ENCODE measurements around the gene LRRC4C. TPM values are rescaled to one million over a fixed set of nuclear protein-coding genes. Genes with fewer than 3 reads are reported as not detected.

Gene LRRC4C
- total RNA-seq, 3 donors from 2014 or later (not counting 1 experiment from before 2014, with no cell fraction given): not detected

DNA sequence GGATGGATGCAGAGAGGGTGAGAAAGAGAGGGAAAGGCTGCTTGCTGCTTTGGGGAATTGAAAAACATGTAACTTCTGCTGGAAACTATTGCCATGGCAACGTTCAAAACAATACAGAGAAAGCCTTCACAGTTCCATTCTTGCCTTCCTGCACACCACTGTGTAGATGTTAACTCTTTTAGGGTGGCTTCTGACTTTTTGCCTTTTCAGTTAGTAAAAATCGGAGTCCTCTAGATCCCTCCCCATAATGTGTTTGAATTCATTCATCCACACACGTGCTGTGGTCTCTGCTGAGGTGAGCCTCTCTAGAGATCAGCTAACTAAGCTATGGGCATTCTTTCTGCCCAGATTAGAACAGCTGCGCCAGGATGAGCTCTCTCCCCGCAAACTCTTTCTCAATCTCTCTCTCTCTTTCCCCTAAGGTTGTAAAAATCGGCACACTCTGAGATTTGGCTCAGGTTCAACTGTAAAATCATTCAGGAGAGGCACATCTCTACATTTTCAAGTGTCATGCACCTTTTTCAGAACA lies 1178.3 kb downstream of the LRRC4C start:
- Histone ChIP-seq H3K27ac (ENCODE audit: low read length) (no peak overlapping the region), H3K9me3 (ENCODE audit: control insufficient read depth, insufficient read depth, low read length) (no peaks in the 10 kb centered on the region), H3K27me3 (ENCODE audit: control insufficient read depth, insufficient read depth, low read length) (no peaks in the 10 kb centered on the region), H3K4me1 (ENCODE audit: control insufficient read depth, insufficient read depth, low read length) (no peaks in the 10 kb centered on the region), H3K36me3 (ENCODE audit: control insufficient read depth, insufficient read depth, low read length) (no peaks in the 10 kb centered on the region), H3K4me3 (ENCODE audit: low read length) (no peak overlapping the region)
- Mint-ChIP-seq H3K4me3 (no peak overlapping the region), H3K27me3 (ENCODE audit: low read depth in 2 of 2) (no peaks in the 10 kb centered on the region), H3K9me3 (peaks cover 9 to 19% of the 10 kb centered on the region in 2 donors), H3K4me1 (no peaks in the 10 kb centered on the region), H3K27ac (no peak overlapping the region), H3K36me3 (no peaks in the 10 kb centered on the region)
- intact Hi-C loops (cut with micrococcal nuclease): no loop called here
- no peak for DNase-seq
- no peak for ATAC-seq
- 52% methylated on average over 5 of the region's 6 CpGs for WGBS (ENCODE audit: insufficient coverage)
- TF ChIP-seq, protein P1, sequence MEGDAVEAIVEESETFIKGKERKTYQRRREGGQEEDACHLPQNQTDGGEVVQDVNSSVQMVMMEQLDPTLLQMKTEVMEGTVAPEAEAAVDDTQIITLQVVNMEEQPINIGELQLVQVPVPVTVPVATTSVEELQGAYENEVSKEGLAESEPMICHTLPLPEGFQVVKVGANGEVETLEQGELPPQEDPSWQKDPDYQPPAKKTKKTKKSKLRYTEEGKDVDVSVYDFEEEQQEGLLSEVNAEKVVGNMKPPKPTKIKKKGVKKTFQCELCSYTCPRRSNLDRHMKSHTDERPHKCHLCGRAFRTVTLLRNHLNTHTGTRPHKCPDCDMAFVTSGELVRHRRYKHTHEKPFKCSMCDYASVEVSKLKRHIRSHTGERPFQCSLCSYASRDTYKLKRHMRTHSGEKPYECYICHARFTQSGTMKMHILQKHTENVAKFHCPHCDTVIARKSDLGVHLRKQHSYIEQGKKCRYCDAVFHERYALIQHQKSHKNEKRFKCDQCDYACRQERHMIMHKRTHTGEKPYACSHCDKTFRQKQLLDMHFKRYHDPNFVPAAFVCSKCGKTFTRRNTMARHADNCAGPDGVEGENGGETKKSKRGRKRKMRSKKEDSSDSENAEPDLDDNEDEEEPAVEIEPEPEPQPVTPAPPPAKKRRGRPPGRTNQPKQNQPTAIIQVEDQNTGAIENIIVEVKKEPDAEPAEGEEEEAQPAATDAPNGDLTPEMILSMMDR (IDR thresholded peaks at IDR 0.05): no peak

DNA sequence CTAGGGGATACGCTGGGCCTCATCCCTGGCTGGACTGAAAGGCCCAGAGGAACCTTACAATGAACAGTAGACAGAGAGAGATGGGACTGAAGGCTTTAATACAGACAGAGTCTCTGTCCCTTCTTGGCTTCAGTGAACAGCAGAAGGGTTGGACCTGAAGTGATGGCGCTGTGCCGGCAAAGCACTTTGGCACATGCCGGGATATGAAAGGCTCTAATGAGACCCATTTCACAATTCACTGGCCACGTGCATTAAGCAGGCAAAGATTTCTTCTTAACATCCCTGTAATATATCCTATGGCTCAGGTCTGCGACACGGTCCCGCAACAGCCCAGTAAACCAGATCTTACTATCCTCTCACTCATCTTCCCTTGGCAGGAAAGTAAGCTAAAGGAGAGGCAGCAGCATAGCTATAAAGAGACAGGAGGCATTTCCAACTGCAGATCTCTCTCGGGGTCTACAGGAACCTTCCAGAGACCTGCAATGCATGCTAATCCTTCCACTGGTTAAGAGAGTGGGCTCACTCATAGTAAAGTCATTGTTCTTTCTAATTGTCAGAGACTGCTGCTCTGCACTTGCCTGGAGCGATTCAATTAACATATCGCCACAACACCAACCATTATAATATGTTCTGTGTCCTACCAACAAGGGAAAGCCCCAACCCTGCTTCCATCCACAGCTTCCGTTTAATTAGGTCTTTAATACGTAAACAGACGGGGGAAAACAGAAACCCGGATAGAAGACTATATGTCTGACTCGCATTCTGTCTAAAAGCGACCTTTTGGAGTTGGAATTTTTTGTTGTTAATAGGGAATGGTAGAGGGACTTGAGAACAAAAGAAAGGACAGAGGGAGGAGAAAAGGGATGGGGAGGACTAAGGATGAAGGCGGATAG lies 1179.0 kb downstream of the LRRC4C start:
- H3K9me3 Mint-ChIP-seq: peaks cover 13 to 23% of the 10 kb centered on the region in 2 donors
- WGBS (ENCODE audit: insufficient coverage): 78% methylated on average over 18 of the region's 18 CpGs
- Histone ChIP-seq H3K36me3 (ENCODE audit: control insufficient read depth, insufficient read depth, low read length) (no peaks in the 10 kb centered on the region), H3K4me1 (ENCODE audit: control insufficient read depth, insufficient read depth, low read length) (no peaks in the 10 kb centered on the region), H3K4me3 (ENCODE audit: low read length) (no peak overlapping the region), H3K9me3 (ENCODE audit: control insufficient read depth, insufficient read depth, low read length) (no peaks in the 10 kb centered on the region), H3K27me3 (ENCODE audit: control insufficient read depth, insufficient read depth, low read length) (no peaks in the 10 kb centered on the region), H3K27ac (ENCODE audit: low read length) (no peak overlapping the region)
- no peak for ATAC-seq
- H3K27ac Mint-ChIP-seq: no peak overlapping the region
- no peaks in the 10 kb centered on the region for H3K4me1 Mint-ChIP-seq
- no peak overlapping the region for H3K4me3 Mint-ChIP-seq
- DNase-seq: no peak
- intact Hi-C loops (cut with micrococcal nuclease): no loop called here
- TF ChIP-seq, protein P1 (IDR thresholded peaks at IDR 0.05): no peak
- H3K36me3 Mint-ChIP-seq: no peaks in the 10 kb centered on the region
- H3K27me3 Mint-ChIP-seq (ENCODE audit: low read depth in 2 of 2): no peaks in the 10 kb centered on the region

DNA sequence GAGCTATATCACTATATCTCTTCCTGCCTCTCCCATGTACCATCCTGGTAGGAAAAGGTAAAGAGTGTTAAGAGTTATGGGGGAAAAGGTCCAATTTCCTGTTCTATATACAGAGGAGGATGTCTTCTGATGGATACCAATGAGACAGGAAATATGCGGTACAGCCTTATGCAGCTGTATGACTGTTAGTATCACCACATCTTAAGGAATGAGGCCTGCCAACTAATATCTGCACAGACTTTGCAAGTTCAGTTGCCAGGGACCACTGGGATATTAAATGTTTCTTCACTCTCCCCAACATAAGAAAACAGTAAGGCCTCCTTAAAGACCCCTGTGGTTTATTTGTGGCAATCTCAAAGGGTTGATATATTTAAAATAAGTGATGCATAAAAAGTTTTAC lies 1182.5 kb downstream of the LRRC4C start:
- WGBS (ENCODE audit: insufficient coverage): 90% methylated on average over 1 of the region's 1 CpG
- ATAC-seq: no peak

More for the DNA sequence above, 1182.5 kb downstream of the LRRC4C start:
- Mint-ChIP-seq H3K27me3 (ENCODE audit: low read depth in 2 of 2) (no peaks in the 10 kb centered on the region), H3K36me3 (no peaks in the 10 kb centered on the region), H3K27ac (no peak overlapping the region), H3K9me3 (peaks cover 10 to 22% of the 10 kb centered on the region in 2 donors), H3K4me3 (no peak overlapping the region), H3K4me1 (no peaks in the 10 kb centered on the region)
- Histone ChIP-seq H3K4me3 (ENCODE audit: low read length) (no peak overlapping the region), H3K4me1 (ENCODE audit: control insufficient read depth, insufficient read depth, low read length) (no peaks in the 10 kb centered on the region), H3K27me3 (ENCODE audit: control insufficient read depth, insufficient read depth, low read length) (no peaks in the 10 kb centered on the region), H3K9me3 (ENCODE audit: control insufficient read depth, insufficient read depth, low read length) (no peaks in the 10 kb centered on the region), H3K27ac (ENCODE audit: low read length) (no peak overlapping the region), H3K36me3 (ENCODE audit: control insufficient read depth, insufficient read depth, low read length) (no peaks in the 10 kb centered on the region)
- intact Hi-C loops (cut with micrococcal nuclease): no loop called here
- TF ChIP-seq, protein P1 (IDR thresholded peaks at IDR 0.05): no peak
- no peak for DNase-seq

All from natural killer cell (primary cell).